GM04504 (cell line): ENCODE results near the gene AXIN1.

Experiments
- DNase-seq: peaks from one replicate; pipeline ENCODE4 v3.0.0-alpha.2; 2012; ENCODE audit warnings: low read depth

Gene AXIN1

DNA sequence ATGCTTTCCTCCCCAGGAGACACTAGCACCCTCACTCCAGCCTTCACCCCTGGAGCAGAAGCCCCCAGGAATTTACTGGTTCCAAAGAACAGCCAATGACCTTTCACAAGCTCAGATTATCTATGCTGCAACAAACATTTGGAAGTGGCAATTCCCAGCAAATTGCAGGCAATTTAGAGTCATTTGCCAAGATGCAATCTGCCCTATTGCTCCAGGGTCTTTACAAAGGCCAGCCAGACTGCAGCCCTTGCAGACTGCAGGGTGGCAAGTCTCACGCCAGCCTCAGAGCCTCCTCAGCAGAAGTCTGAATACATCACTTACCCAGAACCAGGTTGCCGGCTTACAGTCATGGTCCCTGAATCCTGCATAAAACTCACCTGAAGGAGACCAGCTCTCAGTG lies 21.8 kb downstream of the AXIN1 start:
- no peak for DNase-seq

DNA sequence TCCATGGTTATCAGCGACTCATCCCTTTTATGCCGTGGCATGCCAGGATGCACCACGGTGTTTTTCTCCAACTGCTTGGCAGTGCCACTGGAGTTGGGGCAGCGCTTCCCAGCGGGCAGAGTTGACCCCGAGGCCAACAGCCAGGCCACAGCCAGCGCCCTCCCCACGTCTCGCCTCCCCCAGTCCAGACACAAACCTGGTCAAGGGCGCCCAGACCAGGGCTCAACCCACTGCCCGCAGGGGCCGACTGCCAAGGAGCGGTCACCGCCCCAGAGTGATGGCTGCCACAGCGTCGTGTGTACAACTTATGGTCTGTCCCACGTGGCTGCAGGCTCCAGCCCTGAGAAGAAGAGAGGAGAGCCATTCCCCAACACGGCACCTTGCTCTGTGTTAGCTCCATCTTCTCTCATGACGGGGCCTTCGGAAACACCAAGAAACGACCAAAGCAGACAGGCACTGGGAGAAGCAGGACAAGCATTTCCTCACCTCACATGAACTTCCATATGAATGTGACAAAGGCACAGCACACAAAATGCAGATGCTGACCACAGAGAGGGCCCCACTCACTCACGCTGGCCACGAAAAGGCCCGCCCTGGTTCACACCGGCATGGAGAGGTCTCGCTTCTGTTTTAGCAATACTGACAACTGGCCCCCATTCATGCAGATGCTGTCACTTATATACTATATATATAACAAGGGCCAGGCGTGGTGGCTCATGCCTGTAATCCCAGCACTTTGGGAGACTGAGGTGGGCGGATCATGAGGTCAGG lies 27.0 kb downstream of the AXIN1 start:
- DNase-seq, result no peak

GRCh38 chr16:324451-325334 lies 27.8 kb downstream of the AXIN1 start:
- DNase-seq, result no peak

DNA sequence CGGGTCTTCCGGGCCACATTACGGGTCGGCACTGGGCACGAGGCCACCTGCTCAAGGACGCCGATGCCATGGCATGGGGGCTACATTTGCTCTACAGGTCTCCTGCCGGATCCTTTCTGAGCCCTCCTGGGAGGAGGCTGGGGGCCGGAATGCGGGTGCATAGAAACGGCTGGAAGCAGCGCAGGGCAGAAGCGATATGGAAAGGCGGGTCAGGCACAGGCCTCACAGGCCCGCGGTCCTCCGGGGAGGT lies 28.4 kb downstream of the AXIN1 start:
- no peak for DNase-seq

GRCh38 chr16:322476-323143 lies 29.9 kb downstream of the AXIN1 start:
- no peak for DNase-seq

GRCh38 chr16:321532-321931 lies 31.0 kb downstream of the AXIN1 start:
- DNase-seq, result no peak

DNA sequence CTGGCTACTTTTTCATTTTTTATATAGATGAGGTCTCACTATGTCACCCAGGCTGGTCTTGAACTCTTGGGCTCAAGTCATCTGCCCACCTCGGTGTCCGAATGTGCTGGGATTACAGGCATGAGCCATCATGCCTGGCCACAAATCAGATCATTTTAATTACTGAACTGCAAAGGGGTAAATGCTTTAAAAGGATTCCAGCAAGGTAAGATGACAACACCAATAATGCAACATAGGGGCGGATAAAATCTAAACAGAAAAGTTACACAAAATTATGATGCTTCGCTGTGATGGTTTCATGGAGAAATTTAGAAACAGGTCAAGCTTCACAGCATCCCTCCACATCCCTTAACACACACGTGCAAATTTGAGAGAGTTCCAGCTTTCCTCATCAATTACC lies 32.3 kb downstream of the AXIN1 start:
- DNase-seq, result no peak

GRCh38 chr16:318628-319027 lies 33.9 kb downstream of the AXIN1 start:
- DNase-seq, result no peak

DNA sequence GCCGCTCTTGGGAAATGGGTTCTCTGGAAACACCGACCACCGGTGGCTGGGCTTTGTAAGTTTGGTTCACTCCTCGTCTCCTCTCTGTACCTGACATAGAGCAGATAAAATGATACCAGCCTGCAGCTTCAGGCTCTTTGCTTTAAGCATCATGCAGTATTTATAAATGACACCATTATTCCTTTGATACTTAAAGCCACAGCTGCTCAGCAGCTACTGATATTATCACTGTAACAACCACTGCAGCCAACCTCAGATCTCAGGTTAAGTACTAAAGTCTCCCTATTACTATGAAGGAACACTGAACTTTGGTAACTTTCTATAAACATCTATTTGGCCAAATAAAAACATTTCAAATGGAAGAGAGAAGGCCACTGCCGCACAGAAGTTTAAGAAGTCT lies 34.9 kb downstream of the AXIN1 start:
- no peak for DNase-seq

- DNase-seq, result no peak
Observed at GRCh38 chr16:316741-317464, 35.6 kb downstream of the AXIN1 start.

DNA sequence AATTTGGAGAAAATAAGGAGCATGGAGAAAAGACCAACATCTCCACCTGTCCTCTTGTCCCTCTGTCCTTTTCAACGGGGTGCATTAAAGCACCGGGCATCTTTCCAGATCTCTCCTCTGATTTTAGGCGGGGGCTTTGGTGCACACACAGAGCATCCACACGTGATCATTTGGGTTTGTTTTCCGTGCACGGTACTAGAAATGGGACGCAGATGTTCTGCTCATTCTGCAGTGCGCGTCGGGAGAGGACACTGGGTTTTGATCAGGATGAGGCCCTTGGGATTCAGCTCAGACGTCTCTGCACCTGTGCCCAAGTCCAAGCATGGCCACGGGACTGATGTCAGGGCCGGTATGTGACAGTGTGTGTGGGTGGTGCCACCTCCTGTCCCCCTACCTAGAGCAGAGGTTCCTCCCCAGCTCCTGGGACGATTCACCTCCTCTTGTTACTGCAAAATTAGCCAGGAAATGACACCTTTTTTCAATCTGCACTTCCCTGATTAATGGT lies 37.7 kb downstream of the AXIN1 start:
- no peak for DNase-seq

- DNase-seq, result no peak
Observed at GRCh38 chr16:314351-314750, 38.2 kb downstream of the AXIN1 start.

GRCh38 chr16:311725-312124 lies 40.8 kb downstream of the AXIN1 start:
- DNase-seq, result no peak

GRCh38 chr16:309476-309875 lies 43.0 kb downstream of the AXIN1 start:
- no peak for DNase-seq

DNA sequence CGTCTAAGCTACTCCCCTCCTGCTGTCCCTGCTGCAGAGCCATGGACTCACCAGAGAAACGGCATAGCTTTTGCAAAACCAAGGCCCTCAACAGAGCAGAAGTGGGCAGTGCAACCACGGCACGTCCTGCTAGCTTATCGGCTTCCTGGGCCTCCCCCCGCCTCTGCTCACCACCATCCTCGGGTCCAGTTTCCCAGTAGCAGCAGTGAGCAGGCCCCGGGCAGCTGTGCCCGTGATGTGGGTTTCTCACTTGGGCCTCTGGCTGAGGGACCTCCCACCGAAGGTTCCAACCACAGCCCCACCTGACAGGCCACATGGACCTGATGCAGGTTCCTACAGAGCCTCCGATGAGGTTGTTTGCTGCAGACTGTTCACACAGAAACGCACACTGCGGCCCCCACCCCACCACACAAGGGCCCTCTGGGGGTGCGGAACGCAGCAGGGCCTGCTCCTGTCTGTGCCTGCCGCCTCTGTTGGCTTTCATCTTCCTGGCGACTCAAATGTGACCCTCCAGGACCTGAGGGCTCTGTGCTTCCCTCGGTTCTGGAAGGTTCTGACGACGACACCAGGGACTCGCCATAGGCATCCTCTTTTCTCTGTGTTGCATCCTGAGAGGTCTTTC lies 44.7 kb downstream of the AXIN1 start:
- DNase-seq, result no peak

DNA sequence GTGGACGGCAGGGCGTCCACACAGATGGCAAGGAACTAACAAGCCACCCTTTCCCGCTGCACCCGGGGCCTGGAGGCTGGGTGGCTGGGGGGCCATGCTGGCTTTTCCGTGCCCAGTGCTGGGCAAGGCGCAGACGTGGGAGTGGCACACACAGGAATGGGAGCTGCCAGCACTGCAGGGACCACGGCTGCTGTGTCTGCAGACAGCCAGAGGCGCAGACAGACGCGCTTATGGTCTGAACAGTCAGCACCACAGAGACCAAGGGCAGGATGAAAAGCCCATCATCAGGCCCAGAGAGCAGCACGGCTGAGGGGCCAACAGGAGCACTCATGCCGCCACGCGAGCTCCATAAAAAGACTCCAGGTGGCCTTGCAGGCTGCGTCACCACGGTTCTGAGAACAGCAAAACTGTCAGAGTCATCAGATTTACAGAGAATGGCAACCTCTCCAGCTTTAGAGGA lies 45.6 kb downstream of the AXIN1 start:
- no peak for DNase-seq

- DNase-seq, result no peak
Observed at GRCh38 chr16:305916-306626, 46.5 kb downstream of the AXIN1 start.

GRCh38 chr16:303760-304505 lies 48.6 kb downstream of the AXIN1 start:
- DNase-seq, result no peak

- DNase-seq, result no peak
Observed at GRCh38 chr16:301950-302349, 50.6 kb downstream of the AXIN1 start.

DNA sequence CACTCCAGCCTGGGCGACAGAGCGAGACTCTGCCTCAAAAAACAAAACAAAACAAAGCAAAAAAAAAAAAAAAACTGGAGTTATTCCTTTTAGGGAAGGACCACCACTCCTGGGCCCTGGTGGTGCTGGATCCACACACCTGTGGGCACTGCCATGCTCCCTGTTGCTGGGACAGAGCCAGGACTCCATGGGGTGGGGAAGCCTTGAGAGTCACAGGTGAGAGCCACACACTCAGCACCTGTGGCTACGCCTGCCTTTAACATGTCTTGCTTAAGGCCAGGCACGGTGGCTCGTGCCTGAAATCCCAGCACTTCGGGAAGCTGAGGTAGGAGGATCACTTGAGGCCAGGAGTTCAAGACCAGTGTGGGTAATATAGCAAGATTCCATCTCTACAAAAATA lies 51.3 kb downstream of the AXIN1 start:
- no peak for DNase-seq
